HG03175 (cell line): ENCODE data around the gene MYBBP1A.
"Not testable (repeated sequence)": the region's sequence is repeated elsewhere in the genome, so short reads cannot be mapped to it uniquely, and the experiment has no call there.

ENCODE experiments used
- ATAC-seq: cut with Tn5 transposase; IDR thresholded peaks from one replicate; pipeline ENCODE4 v1.9.1; 2021; ENCODE audit warnings: mild to moderate bottlenecking, moderate library complexity; ENCODE audit not compliant: unreplicated experiment

Gene MYBBP1A

GRCh38 chr17:4554997-4555799 lies at the start of gene MYBBP1A:
Gene MYBBP1A, minus strand, starts transcription at chr17:4555384. Its CDS starts 60 bp downstream, at chr17:4555324.
- ATAC-seq = peak; percentile 86

GRCh38 chr17:4604736-4605135 lies 49.6 kb upstream of the MYBBP1A start:
- ATAC-seq = not testable (repeated sequence)

- ATAC-seq = no peak
Observed at GRCh38 chr17:4604111-4604644, 49.0 kb upstream of the MYBBP1A start.

- ATAC-seq = no peak
Observed at GRCh38 chr17:4602041-4602440, 46.9 kb upstream of the MYBBP1A start.

GRCh38 chr17:4601326-4601725 lies 46.1 kb upstream of the MYBBP1A start:
- no peak for ATAC-seq

- no peak for ATAC-seq
Observed at GRCh38 chr17:4600563-4600962, 45.4 kb upstream of the MYBBP1A start.

- no peak for ATAC-seq
Observed at GRCh38 chr17:4599505-4600281, 44.5 kb upstream of the MYBBP1A start.

GRCh38 chr17:4598776-4599504 lies 43.8 kb upstream of the MYBBP1A start:
- ATAC-seq = no peak

GRCh38 chr17:4597975-4598374 lies 42.8 kb upstream of the MYBBP1A start:
- ATAC-seq = no peak

- ATAC-seq = no peak
Observed at GRCh38 chr17:4596636-4597380, 41.6 kb upstream of the MYBBP1A start.

- ATAC-seq = not testable (repeated sequence)
Observed at GRCh38 chr17:4595685-4596342, 40.6 kb upstream of the MYBBP1A start.

- no peak for ATAC-seq
Observed at GRCh38 chr17:4594931-4595684, 39.9 kb upstream of the MYBBP1A start.

GRCh38 chr17:4594406-4594805 lies 39.2 kb upstream of the MYBBP1A start:
- no peak for ATAC-seq

GRCh38 chr17:4593021-4593421 lies 37.8 kb upstream of the MYBBP1A start:
- no peak for ATAC-seq

GRCh38 chr17:4592240-4593005 lies 37.2 kb upstream of the MYBBP1A start:
- no peak for ATAC-seq

GRCh38 chr17:4591529-4591928 lies 36.3 kb upstream of the MYBBP1A start:
- no peak for ATAC-seq

- no peak for ATAC-seq
Observed at GRCh38 chr17:4590981-4591453, 35.8 kb upstream of the MYBBP1A start.

GRCh38 chr17:4590042-4590441 lies 34.9 kb upstream of the MYBBP1A start:
- ATAC-seq = not testable (repeated sequence)
